Limb (tissue), 2 donors: ENCODE measurements around the gene ALG14.

Source experiments
- DNase-seq, 2 donors: peaks; one replicate each; pipeline ENCODE4 v3.0.0-alpha.2; 2016; ENCODE audit errors: extremely low spot score in 2 of 2

Gene ALG14

GRCh38 chr1:94983171-94983739, 89.5 kb downstream of the ALG14 start:
- DNase-seq = no peak

DNA sequence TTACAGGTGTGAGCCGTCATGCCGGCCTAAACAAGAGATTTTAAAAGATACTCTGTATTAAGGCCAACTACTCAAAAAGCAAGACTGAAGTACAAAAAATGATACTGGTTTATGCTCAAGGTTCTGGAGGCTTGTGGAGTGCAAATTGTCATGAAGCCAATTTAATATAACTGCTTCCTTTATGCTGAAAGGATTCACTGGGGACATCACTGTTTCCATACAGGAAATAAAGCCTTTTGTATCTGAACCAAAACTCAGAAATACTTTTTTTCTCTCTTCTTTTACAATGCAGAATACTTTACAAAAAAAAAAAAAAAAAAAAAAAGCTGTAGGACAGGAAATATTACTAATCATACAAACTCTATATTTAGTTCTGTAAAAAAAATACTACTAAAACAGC, 90.4 kb downstream of the ALG14 start:
- DNase-seq = peak in 1 of 2 donors; percentile 74

GRCh38 chr1:94981575-94981973, 91.2 kb downstream of the ALG14 start:
- DNase-seq = no peak

- DNase-seq = no peak
Observed at GRCh38 chr1:94980582-94981574, 91.9 kb downstream of the ALG14 start.

DNA sequence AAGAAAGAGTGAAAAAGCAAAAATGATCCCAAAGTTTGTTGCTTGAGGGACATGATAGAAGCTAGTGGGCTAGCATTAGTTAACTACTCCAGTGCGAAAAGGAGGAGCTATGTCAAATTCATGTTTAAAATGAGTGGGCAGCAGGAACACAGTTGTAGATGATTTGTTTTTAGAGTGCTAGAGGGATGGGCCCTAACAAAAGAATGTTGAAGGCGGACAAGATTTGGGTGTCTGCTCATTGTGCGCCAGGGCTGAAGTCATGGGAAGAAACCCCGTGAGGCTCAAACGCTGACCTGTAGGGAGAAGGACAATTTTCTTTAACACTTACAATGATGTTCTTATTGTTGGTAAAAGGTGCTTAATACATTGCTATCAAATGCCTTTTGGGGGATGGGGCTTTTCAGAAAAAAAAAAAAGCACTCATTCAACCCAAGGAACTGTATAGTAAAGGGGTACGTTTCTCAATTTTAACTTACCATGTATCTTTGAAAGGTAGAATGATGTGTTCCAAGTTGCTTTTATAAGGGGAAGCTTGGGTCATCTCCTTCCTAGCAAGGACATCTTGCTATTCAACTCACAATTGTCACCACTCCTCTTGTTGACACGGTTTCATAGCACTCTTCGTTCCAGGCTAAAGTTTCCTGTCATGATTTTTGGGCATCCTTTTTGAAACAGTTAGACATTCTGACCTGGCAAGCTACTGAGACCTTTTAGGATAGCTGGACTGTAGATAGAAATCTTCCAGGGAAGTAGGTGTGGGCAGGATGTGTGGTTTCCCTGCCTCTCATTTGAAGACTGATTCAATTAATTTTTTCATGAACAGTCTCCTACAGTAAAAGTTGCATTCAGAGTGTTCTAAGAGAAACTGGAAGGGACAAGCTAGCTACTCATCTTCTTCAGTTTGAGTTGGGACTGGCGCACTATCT, 92.8 kb downstream of the ALG14 start:
- DNase-seq = no peak

- DNase-seq = no peak
Observed at GRCh38 chr1:94979131-94979530, 93.6 kb downstream of the ALG14 start.

DNA sequence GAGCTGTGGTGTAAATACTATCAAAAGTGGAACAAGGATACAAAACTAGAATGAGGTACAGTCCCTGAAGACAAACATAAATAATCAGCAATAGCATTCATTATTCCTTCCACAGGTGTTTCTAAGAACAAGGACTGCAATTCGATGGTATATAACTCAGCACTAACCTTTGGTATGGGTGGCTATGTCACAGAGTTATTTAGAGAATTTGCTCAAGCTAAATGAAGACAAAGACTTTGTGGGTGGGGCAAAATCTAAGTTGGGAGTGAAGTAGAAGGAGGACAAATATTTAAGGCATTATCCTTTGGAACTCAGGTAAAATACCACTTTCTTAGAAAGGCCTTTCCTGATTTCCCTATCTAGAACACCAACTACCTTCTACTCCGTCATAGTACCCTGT, 94.3 kb downstream of the ALG14 start:
- DNase-seq = no peak

GRCh38 chr1:94976971-94977548, 95.7 kb downstream of the ALG14 start:
- no peak for DNase-seq

- DNase-seq = no peak
Observed at GRCh38 chr1:94974824-94975223, 97.9 kb downstream of the ALG14 start.

DNA sequence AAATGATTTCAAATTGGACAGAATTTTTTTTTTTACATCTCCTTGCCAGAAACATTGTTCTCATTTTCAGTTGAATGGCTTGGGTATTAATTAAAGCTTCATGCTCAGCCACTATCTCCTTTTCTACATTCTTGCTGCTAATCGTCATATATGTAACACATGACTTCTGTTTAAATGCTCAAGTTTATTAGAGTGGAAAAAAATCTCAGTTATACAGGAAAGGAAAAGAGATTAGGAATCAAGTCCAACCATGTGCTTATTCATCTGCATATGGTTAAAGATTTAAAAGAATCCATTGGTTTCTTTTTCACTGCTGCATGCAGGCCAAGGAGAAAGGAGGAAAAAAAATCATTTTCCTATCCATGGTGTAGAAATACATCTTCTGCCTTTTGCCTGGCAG, 98.5 kb downstream of the ALG14 start:
- peak in 1 of 2 donors; percentile 85 for DNase-seq

- peak in 1 of 2 donors; percentile 70 for DNase-seq
Observed at GRCh38 chr1:94973309-94973922, 99.3 kb downstream of the ALG14 start.

- no peak for DNase-seq
Observed at GRCh38 chr1:94971491-94971924, 101.2 kb downstream of the ALG14 start.

DNA sequence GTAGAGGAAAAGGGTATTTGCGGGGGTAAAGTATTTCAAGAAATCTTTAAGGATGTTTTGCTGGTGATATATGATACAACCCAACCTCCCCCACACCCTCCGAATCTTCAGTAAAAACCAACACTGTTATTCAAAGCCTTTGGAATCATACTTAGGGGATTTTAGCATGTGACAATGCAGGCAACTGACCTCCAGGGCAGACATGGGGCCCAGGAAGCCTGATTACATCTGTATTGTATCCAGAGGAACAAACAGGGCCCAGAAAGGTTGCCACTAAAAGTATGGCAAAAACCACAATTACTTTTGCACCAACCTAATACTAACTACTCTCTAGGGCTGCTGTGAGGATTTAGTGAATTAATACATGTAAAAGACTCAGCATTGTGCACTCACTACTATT, 102.0 kb downstream of the ALG14 start:
- no peak for DNase-seq

GRCh38 chr1:94969137-94969536, 103.6 kb downstream of the ALG14 start:
- no peak for DNase-seq

DNA sequence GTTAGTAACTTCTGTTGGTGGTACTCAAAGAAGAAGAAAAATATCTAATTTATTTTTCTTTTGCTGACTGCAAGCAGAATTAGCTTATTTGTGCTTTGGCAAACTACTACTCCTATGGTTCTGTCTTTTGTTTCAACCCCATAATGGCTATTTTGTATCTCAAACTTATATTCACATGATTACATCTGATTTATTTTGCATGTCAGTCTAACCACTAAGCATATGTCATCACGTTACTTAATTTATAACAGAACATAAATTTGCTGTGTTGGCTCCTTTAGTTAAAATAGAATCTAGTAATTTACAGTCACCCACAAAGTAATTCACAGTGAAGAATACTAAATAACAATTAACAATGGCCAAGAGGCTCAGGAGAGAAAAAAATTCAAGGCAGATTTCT, 106.7 kb downstream of the ALG14 start:
- no peak for DNase-seq

DNA sequence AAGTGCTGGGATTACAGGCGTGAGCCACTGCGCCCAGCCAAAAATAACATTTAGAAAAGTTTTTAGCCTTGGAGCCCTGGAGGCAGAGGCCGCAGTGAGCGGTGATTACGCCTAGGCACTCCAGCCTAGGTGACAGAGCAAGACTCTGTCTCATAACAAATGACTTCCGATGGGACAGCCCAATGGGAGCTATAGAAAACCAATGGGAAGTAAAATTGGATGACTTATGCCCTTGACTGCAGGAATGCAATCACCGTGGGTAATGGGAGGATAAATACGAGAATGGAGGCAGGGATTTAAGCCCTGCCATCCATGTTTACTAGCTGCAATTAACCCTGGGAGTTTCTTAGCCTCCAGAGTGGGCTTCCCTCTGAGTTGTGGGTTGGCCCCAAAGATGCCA, 108.9 kb downstream of the ALG14 start:
- DNase-seq = no peak

DNA sequence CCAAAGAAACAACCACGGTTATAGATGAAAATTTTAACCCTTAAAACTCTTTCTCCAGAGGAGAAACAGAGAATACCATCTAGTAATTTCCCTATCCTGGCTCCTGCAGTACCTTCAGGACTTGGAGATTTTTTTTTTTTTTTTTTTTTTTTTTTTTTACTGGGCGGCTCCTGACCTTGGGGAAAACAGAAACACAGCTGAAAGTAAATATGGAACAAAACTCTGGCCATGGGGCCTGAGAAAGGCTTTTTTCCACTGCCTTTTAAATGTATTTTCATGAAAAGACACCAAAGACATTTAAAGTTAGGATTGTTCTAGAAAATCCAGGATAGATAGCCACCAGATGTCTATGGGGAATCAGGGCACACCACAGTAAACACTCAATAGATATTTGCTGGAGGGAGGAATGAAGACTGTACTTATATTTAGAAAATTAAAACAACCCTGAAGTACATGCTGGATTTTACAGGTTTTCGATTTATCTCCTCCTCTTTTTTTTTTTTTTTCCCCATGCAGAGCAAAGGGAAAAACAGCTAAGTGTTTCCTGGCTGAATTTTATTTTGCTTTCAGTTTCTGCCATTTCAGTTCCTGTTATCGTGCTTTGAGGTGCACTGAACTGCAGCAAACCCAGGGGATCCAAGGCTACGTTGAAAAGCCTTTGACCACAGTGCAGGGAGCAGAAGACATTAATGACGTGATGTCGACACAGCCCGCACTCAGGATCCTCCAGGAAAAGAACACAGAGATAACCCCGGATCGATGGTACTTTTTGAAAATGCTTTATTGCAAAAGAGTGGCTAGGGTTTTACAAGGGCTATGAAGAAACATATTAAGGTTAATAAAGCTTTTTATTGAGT, 110.1 kb downstream of the ALG14 start:
- DNase-seq = no peak

GRCh38 chr1:94961988-94962387, 110.8 kb downstream of the ALG14 start:
- no peak for DNase-seq

- DNase-seq = no peak
Observed at GRCh38 chr1:94961582-94961981, 111.2 kb downstream of the ALG14 start.

DNA sequence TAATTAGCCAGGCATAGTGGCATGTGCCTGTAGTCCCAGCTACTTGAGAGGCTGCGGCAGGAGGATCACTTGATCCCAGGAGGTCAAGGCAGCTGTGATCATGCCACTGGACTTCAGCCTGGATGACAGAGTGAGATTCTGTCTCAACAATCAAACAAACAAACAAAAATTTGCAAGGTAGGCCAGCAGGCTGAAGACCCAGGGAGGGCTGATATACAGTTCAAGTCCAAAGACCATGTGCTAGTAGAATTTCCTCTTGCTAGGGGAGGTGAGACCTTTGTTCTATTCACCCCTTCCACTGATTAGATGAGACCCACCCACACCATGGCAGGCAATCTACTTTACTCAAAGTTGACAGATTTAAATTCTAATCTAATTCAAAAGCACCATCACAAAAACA, 114.7 kb downstream of the ALG14 start:
- DNase-seq = no peak
